ENCODE results near the gene DNAAF9.
"Not testable (repeated sequence)": the region's sequence is repeated elsewhere in the genome, so short reads cannot be mapped to it uniquely, and the experiment has no call there.

The DNAAF9 gene

GRCh38 chr20:3407040-3407770 is at the start of gene DNAAF9:
TSS of gene DNAAF9 (minus strand) at chr20:3407669. CDS start at chr20:3407557, 112 bp downstream.
- peak in 12 of 14 donors; percentile 52 to 81 (median 68) for DNase-seq

GRCh38 chr20:3456648-3457047 is 49.2 kb upstream of the DNAAF9 start:
- no peak for DNase-seq

GRCh38 chr20:3454831-3455230 is 47.4 kb upstream of the DNAAF9 start:
- no peak for DNase-seq

- no peak for DNase-seq
Observed at GRCh38 chr20:3452690-3453089, 45.2 kb upstream of the DNAAF9 start.

- no peak for DNase-seq
Observed at GRCh38 chr20:3452136-3452535, 44.7 kb upstream of the DNAAF9 start.

- DNase-seq: no peak
Observed at GRCh38 chr20:3449319-3449718, 41.9 kb upstream of the DNAAF9 start.

GRCh38 chr20:3447321-3447720 is 39.9 kb upstream of the DNAAF9 start:
- no peak for DNase-seq

GRCh38 chr20:3446779-3447178 is 39.3 kb upstream of the DNAAF9 start:
- no peak for DNase-seq

GRCh38 chr20:3436864-3437574 is 29.6 kb upstream of the DNAAF9 start:
- DNase-seq: no peak

- DNase-seq: no peak
Observed at GRCh38 chr20:3434232-3434631, 26.8 kb upstream of the DNAAF9 start.

- no peak for DNase-seq
Observed at GRCh38 chr20:3433744-3434143, 26.3 kb upstream of the DNAAF9 start.

GRCh38 chr20:3432844-3433243 is 25.4 kb upstream of the DNAAF9 start:
- no peak for DNase-seq

GRCh38 chr20:3431109-3431508 is 23.6 kb upstream of the DNAAF9 start:
- no peak for DNase-seq

- DNase-seq: peak in 1 of 14 donors; percentile 5
Observed at GRCh38 chr20:3430376-3431069, 23.1 kb upstream of the DNAAF9 start.

- not testable (repeated sequence) for DNase-seq
Observed at GRCh38 chr20:3426766-3427165, 19.3 kb upstream of the DNAAF9 start.

- no peak for DNase-seq
Observed at GRCh38 chr20:3423126-3423525, 15.7 kb upstream of the DNAAF9 start.

GRCh38 chr20:3421985-3422384 is 14.5 kb upstream of the DNAAF9 start:
- no peak for DNase-seq

GRCh38 chr20:3420211-3420707 is 12.8 kb upstream of the DNAAF9 start:
- DNase-seq: peak in 3 of 14 donors; percentile 1 to 11 (median 10)

- DNase-seq: not testable (repeated sequence)
Observed at GRCh38 chr20:3418161-3418560, 10.7 kb upstream of the DNAAF9 start.

GRCh38 chr20:3414122-3414521 is 6.7 kb upstream of the DNAAF9 start:
- no peak for DNase-seq

- no peak for DNase-seq
Observed at GRCh38 chr20:3413393-3413889, 6.0 kb upstream of the DNAAF9 start.

- no peak for DNase-seq
Observed at GRCh38 chr20:3412600-3413392, 5.3 kb upstream of the DNAAF9 start.

Data from C1 segment of cervical spinal cord (tissue), 14 donors.